SU-DHL-6 (cell line): Measurements from ENCODE around the gene GLE1.
A peak's percentile ranks its signal among the peaks of the same experiment; 100 is the strongest.

Experiments used
- H2AFZ ChIP-seq: fragments of 200-600 bp; sonication (generic); 2 replicates; pipeline ENCODE4 v1.6.1; 2014; ENCODE audit warnings: low read depth, mild to moderate bottlenecking, moderate library complexity, mixed read lengths, antibody characterized with exemption, low read length; ENCODE audit not compliant: severe bottlenecking
- H3F3A ChIP-seq: fragments of 200-600 bp; shearing (Covaris generic); 2 replicates; pipeline ENCODE4 v1.6.0; 2016; ENCODE audit warnings: antibody characterized with exemption, mild to moderate bottlenecking; ENCODE audit not compliant: insufficient read depth
- H3K27ac ChIP-seq: fragments of 200-600 bp; sonication (generic); 2 replicates; pipeline ENCODE4 v1.5.1; 2016; ENCODE audit warnings: low read depth, mild to moderate bottlenecking, low read length, moderate library complexity, mixed read lengths
- H3K27me3 ChIP-seq: fragments of 200-600 bp; sonication (generic), shearing (Covaris generic); 2 replicates; pipeline ENCODE4 v1.6.0; 2014; ENCODE audit warnings: mild to moderate bottlenecking, low read length
- H3K36me3 ChIP-seq: fragments of 200-600 bp; sonication (generic); 2 replicates; pipeline ENCODE4 v1.6.1; 2014; ENCODE audit warnings: mild to moderate bottlenecking, low read length, mixed read lengths
- H3K4me2 ChIP-seq: fragments of 300-600, 200-600 bp; shearing (Covaris generic), sonication (generic); 2 replicates; pipeline ENCODE4 v1.6.0; 2014; ENCODE audit warnings: low read length, low read depth, mild to moderate bottlenecking; ENCODE audit not compliant: poor library complexity, severe bottlenecking
- H3K4me3 ChIP-seq: fragments of 200-600 bp; sonication (generic); 2 replicates; pipeline ENCODE4 v1.5.1; 2014; ENCODE audit warnings: antibody characterized with exemption, low read length, mild to moderate bottlenecking, mixed read lengths; ENCODE audit not compliant: insufficient read depth, poor library complexity, severe bottlenecking
- H3K79me2 ChIP-seq: fragments of 200-600 bp; sonication (generic); 2 replicates; pipeline ENCODE4 v1.6.1; 2014; ENCODE audit warnings: mild to moderate bottlenecking, low read length, moderate library complexity; ENCODE audit not compliant: insufficient read depth
- H3K9ac ChIP-seq: fragments of 200-600 bp; sonication (generic); 2 replicates; pipeline ENCODE4 v1.7.0; 2014; ENCODE audit warnings: mild to moderate bottlenecking, low read length
- H3K9me2 ChIP-seq: fragments of 200-600 bp; sonication (generic); replicated peaks from 2 replicates; pipeline ENCODE4 v1.6.1; 2014; ENCODE audit warnings: low read length; ENCODE audit not compliant: insufficient read depth
- H3K9me3 ChIP-seq: fragments of 200-600 bp; sonication (generic); 2 replicates; pipeline ENCODE4 v1.6.1; 2014; ENCODE audit warnings: low read length, mixed read lengths; ENCODE audit not compliant: insufficient read depth
- H4K20me1 ChIP-seq: fragments of 200-600 bp; sonication (generic); 2 replicates; pipeline ENCODE4 v1.6.1; 2014; ENCODE audit warnings: low read depth, mild to moderate bottlenecking, antibody characterized with exemption, low read length, moderate library complexity, mixed read lengths
- CTCF ChIP-seq: fragments of 200-600 bp; sonication (generic); IDR thresholded peaks from one replicate; pipeline ENCODE4 v1.5.1; 2017; ENCODE audit warnings: antibody characterized with exemption, mild to moderate bottlenecking, low read length, moderate library complexity; ENCODE audit not compliant: insufficient read depth, poor library complexity, severe bottlenecking
- EZH2phosphoT487 ChIP-seq: fragments of 200-600 bp; sonication (generic), shearing (Covaris generic); conservative IDR thresholded peaks from 2 replicates; pipeline ENCODE4 v1.6.1; 2018; ENCODE audit warnings: mild to moderate bottlenecking, antibody characterized with exemption, low read length, moderate library complexity, mixed read lengths

The GLE1 gene

DNA sequence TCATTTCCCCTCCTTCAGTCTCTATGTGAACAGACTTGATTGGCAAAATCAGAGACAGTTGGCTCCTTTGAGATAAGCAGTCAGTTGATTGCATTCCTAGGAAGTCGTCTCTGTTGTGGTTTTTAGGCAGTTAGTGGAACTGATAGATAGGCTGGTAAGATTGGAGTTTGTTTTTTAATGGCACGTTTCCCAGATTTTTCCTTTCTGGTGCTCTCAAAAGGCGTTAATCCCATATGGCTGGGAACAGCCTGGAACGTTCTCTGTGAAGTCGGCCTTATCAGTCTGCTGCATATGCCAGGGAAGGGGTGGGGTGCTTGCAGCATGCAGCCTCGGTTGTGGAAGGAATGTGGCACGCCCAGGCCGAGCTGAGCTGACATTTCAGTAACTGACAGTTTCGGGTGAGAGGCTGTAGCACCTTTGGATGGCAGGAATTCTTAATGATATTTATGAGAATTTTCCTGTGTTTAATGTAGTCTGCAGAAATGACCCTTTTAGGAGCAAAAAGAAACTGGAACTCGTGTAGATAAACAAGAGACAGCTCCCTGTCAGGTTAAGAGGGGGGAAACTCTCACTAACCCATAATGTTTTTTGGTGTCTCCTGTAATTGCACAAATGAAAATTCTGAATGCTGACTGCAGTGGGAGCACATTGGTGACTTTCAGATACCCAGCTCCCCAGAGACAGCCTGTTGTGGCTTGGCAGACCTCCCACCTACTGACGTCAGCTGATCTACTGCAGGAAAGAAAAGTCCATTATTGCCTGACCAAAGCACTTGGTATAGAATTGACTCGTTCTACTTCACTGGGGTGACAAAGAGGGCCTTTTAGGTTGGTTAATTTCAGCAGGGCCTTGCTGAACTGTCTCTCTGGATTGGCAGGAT lies 54.2 kb downstream of the GLE1 start:
- H3K9ac ChIP-seq: no peak overlapping the region

GRCh38 chr9:128565578-128565977 lies 61.1 kb downstream of the GLE1 start:
- no peak overlapping the region for H3K4me2 ChIP-seq
- H3K4me3 ChIP-seq: no peak overlapping the region
- H3K9ac ChIP-seq: no peak overlapping the region
- H3K9me2 ChIP-seq: no peaks in the 10 kb centered on the region
- no peaks in the 10 kb centered on the region for H4K20me1 ChIP-seq
- peaks cover 45% of the 10 kb centered on the region for H3K79me2 ChIP-seq
- H2AFZ ChIP-seq: no peak overlapping the region
- H3K9me3 ChIP-seq: no peaks in the 10 kb centered on the region
- H3K36me3 ChIP-seq: peaks cover 10% of the 10 kb centered on the region; the same call in 1 of the 2 replicates
- no peaks in the 10 kb centered on the region for H3F3A ChIP-seq
- TF ChIP-seq CTCF (no peak), EZH2phosphoT487 (no peak)
- H3K27ac ChIP-seq: no peak overlapping the region
- no peaks in the 10 kb centered on the region for H3K27me3 ChIP-seq

More for the DNA sequence above, 54.2 kb downstream of the GLE1 start:
- Histone ChIP-seq H3K4me2 (peak overlapping the region; percentile 15), H3K79me2 (peaks cover 93% of the 10 kb centered on the region), H3K27ac (no peak overlapping the region), H3K4me3 (no peak overlapping the region), H3K9me3 (no peaks in the 10 kb centered on the region), H3K9me2 (no peaks in the 10 kb centered on the region), H4K20me1 (peaks cover 19% of the 10 kb centered on the region), H3K27me3 (no peaks in the 10 kb centered on the region), H3K36me3 (no peaks in the 10 kb centered on the region), H3F3A (no peaks in the 10 kb centered on the region; the same call in 1 of the 2 replicates), H2AFZ (no peak overlapping the region)
- TF ChIP-seq CTCF (no peak), EZH2phosphoT487 (no peak)

DNA sequence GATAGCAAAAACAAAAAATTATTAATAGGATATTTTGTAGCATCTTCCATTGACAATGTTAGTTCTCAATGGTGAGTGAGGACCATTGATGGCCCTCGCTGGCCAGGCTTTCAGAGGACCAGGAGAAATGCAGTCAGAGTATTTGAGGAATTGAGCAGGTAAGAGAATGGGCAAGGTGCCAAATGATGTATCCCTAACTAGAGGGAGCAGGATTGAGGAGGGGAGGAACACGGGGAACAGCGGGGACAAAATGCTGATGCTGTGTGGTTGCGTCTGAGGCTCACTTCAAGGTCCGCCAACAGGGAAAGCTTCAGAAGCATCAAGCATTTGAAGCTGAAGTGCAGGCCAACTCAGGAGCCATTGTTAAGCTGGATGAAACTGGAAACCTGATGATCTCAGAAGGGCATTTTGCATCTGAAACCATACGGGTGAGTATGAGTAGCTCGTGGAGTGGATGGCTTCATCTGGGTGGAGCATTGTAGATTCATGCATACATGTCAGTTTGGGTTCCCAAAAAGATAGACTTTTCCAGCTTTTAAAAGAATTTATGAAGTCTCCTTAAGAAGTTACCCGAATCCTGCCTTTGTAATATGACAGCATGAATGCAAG lies 64.1 kb downstream of the GLE1 start:
- no peaks in the 10 kb centered on the region for H3F3A ChIP-seq
- no peaks in the 10 kb centered on the region for H4K20me1 ChIP-seq
- peaks cover 10% of the 10 kb centered on the region; the same call in 1 of the 2 replicates for H3K36me3 ChIP-seq
- H3K9ac ChIP-seq: no peak overlapping the region
- no peaks in the 10 kb centered on the region for H3K27me3 ChIP-seq
- no peak overlapping the region for H3K4me2 ChIP-seq
- TF ChIP-seq EZH2phosphoT487: no peak
- no peak for TF ChIP-seq CTCF
- no peaks in the 10 kb centered on the region for H3K9me3 ChIP-seq
- H3K4me3 ChIP-seq: no peak overlapping the region
- H3K27ac ChIP-seq: no peak overlapping the region
- peaks cover 21% of the 10 kb centered on the region for H3K79me2 ChIP-seq
- no peaks in the 10 kb centered on the region for H3K9me2 ChIP-seq
- no peak overlapping the region for H2AFZ ChIP-seq
